Ishikawa (cell line): ENCODE results near the gene SDR39U1.

Source experiments
- EGR1 ChIP-seq: IDR thresholded peaks from 2 replicates; pipeline ENCODE4 v1.6.1; 2012
- EP300 ChIP-seq: IDR thresholded peaks from 2 replicates; pipeline ENCODE4 v1.6.1; 2012; ENCODE audit warnings: borderline replicate concordance
- TCF12 ChIP-seq: IDR thresholded peaks from 2 replicates; pipeline ENCODE4 v1.6.1; 2012; ENCODE audit warnings: low read depth

- no peak for TF ChIP-seq EGR1
- TF ChIP-seq TCF12 = no peak
- TF ChIP-seq EP300 = no peak
Measured at GRCh38 chr14:24415421-24416253, 26.9 kb downstream of the SDR39U1 start.
